HS-5 (cell line): ENCODE measurements around the gene POM121L2.
"Not testable (repeated sequence)": the region's sequence is repeated elsewhere in the genome, so short reads cannot be mapped to it uniquely, and the experiment has no call there.

Source experiments
- DNase-seq: peaks from one replicate; pipeline ENCODE4 v3.0.0-alpha.2; 2012; ENCODE audit warnings: low read depth

The POM121L2 gene

DNA sequence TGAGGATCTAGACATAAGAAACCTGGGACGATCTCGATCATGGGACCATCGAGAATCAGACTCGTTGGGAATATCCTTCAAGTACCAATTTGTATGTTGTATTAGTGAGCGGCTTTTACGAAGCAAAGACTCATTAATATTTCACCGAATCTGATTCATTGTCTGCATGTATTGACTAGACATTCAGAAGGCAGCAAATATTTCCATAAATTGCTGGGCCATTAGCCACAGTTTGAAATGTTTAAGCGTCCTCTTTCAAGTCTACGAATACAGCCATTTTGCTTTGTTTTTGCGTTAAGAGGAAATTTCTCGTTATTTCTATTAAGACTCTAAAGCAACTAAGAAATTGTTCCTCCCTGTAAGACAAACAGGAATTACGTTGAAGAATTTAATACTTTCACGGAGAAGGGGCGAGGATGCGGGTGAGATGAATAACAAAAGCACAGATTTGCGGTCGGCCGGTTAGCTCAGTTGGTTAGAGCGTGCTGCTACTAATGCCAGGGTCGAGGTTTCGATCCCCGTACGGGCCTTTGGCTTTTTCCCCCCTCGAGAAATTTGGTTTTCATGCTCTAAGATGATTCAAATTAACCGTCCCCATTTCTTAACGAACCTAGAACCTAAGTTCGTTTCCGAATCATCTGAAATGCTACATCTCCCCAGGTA is 18.5 kb downstream of the POM121L2 start:
- no peak for DNase-seq

DNA sequence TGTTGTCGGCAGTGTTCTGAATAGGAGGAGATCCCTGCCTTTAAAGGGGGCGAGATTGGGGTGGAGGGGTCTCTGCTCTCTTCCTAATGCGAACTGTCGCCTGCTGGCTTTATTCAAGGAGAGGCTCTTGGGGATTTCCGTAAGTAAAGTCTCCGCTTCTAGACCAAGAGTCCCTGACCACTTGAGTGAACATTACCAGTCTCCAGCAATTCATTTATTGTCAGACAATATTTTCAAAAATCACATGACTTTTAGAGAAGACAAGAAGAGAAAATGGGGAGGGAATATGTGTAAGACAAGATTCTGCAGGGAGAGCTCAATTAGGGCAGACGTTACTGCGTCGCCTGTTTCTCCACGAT is 21.2 kb downstream of the POM121L2 start:
- DNase-seq, result no peak

DNA sequence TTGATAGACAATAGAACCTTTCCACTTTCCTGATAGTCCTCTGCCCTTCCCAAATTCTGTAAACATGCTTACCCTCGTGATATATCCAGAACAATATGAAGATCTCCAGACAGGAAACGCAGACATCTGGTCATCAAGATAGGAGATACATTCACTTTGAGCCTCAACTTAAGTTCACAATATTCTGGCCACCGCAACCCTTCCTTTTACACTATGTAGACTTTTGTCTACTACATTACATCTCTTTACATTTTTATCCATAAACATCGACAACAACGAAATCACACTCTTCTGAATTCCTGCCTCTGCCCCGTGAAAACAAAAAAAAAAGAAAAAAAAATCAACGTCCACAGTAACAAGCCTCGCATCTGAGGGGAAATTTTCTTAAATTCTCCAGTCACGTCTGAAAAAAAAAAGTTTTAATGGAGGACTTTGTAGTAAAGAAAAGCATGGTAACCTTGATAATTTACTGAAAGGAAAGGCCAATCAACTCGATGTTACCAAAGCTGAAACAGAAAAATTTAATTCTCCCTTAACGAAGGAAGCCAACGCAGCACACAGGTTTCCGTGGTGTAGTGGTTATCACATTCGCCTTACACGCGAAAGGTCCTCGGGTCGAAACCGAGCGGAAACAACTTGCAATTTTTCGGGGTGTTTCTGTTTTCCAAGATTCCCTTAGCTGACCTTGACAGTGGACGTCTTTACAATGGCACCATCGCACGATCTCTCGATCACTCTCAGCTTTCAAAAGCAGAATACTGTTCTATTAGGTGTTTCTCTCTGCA is 21.8 kb downstream of the POM121L2 start:
- DNase-seq, result peak; percentile 73

DNA sequence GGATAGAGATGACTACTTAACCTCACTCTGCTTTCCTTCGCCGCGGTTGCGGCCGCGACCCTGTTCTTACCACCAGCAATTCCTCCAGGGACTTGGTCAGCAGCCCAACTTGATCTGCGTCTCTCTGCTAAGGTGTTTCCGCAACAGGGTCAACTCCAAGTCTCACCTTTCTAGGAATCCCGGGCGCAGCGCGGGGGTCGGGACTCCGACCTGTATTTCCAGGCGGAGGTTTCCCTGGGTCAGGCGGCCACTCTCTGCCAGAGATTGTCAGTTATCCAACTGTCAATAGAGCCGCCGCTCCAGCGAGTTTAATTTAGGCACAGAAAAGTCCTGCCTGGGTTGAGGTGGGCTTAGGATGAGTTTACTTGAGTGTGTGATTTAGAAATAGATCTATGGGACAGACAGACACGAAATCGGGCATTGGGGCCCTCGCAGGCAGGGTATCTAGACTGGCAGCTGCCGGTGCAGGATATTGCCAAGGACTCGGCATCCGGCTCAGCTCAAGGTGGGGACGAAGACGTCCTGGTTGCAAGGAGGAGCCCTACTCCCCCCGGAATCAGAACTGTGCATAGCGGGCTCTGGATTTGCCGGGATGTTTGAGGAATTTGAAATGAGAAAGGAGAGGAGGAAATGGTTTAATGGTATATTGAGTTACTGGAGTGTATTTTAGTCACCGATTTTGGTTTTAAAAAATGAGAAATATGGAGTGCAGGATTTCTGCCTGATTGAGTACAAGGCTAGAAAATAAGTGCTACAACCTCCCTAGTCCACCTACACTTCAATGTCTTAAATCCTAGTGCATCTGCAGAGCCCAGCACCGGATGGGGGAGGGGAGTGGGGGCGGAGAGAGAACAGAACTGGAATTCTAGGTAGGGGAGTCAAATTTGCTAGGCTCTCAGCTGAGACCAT is 23.7 kb downstream of the POM121L2 start:
- no peak for DNase-seq

DNA sequence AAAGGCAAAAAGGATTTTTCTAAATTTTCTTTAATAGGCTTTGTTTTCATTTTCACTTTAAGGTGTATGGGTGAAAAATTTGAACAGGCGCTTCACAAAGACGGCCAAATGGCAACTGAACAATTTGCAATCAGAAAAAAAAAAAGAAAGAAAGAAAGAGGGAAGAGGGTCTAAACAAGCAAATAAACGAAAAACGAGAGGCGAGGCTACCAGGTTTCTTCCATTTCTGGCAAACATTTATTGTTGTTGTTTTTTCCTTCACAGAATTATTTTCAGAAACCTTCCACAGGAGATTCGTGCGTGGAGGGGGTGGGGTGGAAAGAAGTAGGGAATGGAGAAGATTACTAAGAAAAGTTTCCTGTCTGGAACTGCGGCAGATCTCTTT is 24.3 kb downstream of the POM121L2 start:
- no peak for DNase-seq

DNA sequence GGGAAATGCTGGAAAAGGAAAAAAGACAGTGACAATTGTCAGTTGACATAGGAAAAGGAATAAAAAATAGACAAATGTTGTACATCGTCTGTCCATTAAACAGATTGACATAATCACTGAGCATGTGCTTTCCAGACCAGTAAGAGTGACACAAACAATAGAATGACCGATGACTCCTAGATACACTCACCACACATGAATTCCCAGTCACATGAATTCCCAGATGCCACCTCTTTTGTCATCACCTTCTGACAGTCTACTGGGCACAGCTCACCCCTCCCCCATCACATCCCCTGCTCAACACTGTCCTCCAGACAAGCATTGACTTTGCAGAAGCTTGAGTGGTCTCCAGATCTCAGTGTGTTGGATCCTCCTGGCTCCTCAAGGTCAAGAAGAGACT is 25.9 kb downstream of the POM121L2 start:
- no peak for DNase-seq

DNA sequence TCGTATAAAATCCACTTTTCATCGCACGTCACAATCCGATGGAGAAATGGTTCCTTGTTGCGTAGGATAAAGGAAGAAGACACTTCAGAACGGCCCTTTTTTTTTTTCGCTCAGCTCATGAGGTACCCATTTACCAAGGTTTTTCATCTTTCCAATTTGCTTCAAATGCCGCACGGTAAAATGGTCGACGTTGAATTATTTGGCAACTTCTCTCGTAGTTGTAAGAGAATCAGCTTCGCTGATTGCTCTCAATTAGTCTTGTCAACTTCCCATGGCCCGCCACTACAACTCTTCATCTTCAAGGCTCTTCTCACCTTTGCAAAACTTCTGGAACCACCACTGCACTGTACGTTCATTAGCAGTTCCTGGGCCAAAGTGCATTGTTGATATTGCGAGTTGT is 28.8 kb downstream of the POM121L2 start:
- DNase-seq, result no peak

DNA sequence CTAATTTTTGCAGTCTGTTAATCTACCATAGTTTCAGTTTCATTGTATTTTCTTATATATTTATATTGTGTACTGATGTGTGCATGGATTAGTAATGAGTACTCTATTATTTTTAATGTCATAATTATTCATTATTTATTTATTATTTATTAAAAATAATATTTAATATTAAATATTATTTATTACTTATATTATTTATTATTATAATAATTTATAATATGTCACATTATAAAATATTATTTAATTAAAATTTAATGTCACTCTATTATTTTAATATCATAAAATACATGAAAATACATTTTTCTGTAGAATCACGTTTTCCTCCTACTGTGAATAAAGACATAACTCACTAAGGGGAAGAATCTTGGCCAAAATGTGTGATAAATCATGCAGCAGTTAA is 30.5 kb downstream of the POM121L2 start:
- DNase-seq, result no peak

DNA sequence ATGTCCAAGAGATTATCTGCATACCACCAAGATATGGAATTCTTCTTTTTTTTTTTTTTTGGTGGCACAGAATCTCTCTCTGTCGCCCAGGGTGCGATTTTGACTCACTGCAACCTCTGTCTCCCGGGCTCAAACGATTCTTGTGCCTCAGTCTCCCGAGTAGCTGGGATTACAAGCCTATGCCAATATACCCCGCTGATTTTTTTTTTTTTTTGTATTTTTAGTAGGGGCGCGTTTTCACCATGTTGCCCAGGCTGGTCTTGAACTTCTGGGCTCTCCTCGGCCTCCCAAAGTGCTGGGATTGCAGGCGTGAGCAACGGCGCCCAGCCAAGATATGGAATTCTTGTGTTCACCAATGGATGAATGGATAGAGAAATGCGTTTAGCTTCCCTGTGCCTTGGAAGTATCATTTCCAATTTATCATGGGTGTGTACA is 31.0 kb downstream of the POM121L2 start:
- no peak for DNase-seq

DNA sequence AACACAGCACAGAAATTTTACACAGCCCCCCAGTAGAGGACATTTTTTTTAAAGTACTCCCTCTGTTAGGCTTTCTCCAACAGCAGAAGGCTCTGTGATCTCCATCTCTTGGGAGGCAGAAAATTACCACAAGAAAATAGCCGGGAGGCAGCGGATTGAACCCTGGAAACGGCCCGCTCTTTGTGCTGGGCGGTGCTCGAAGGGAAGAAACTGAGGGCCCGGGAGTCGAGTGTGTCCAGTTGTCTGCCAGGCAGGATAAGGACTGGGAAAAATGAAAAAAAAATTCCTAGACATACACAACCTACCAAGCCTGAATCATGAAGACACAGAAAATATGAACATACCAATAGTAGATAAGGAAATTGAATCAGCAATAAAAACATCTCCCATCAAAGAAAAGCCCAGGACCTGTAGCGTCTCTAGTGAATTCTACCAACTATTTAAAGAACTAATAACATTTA is 31.5 kb downstream of the POM121L2 start:
- no peak for DNase-seq

DNA sequence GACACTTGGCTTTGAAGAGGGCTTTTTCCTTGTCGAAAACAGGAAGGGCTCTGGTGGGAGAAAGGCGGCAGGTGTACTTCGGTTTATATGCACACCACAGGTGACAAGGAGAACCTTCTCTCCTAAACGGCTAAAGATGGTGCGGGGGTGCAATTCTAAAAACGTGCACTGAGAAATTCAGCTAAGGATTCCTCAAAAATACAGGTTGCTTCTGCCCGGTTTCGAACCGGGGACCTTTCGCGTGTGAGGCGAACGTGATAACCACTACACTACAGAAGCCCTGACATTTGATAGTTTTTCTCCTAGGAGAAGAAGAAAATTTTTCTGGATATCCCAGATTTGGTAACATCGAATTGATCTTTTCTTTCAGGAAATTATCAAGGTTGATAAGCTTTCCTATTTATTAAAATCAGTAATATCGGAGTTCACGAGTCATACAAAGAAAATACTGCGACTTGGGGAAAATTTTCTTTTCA is 32.0 kb downstream of the POM121L2 start:
- peak; percentile 60 for DNase-seq

DNA sequence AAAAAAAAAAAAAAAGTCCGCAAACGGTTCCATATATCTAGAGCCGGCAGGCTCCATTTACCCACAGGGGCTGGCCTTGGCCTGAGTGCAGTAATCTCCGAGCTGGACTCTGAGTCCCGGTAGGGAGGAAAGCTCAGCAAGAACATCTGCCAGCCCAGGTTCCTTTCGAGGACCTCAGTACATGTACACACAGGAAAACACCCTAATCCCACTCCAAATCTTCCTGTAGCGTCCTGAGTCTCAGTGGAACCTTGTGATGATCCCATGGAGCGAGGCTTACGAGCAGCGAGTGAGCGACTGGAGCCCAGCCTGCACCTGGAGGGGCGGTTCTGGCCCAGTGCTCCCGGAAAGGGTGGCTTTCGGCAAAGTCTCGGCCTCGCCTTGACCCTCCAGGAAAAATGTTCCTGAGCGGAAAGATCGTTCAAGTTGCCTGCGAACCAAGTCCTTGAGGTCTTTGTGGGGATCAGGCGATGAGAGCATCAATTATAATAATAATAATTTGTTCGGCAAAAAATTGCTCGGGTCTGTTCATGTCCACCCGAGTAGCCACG is 32.5 kb downstream of the POM121L2 start:
- DNase-seq, result no peak

DNA sequence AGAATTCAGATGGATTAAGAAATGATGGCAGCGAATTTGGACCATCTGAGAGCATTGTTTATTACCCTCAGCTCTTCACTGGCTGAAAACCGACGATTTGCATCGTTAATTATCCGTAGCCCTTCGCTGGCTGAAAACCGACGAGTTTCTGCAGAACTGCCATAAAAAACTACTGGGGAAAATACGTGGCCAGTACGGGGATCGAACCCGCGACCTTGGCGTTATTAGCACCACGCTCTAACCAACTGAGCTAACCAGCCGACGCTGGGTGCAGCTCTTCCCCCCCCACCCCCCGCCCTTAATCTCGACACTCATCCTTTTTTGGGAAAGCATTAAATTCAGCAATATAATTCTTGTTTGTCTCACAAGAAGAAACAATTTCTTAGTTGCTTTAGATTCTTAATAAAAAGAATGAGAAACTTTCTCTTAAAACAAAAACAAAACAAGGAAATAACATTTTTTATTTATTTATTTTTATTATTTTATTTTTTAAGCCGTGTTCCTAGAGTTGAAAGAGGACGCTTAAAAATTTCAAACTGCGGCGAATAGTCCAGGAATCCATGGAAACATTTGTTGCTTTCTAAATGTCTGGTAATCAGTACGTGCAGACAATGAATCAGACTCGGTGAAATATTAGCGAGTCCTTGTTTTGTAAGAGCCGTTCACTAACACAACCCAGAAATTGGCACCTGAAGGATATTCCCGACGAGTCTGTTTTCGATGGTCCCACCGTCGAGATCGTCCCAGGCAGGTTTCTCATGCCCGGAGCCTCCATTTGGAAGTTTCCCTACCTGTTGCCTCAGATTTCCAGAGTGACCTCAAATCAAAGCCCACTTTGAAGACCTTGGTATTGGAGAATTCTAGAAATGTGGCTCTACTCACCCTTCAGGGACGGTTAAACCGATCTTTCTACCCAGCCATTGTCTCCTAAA is 36.8 kb downstream of the POM121L2 start:
- no peak for DNase-seq

DNA sequence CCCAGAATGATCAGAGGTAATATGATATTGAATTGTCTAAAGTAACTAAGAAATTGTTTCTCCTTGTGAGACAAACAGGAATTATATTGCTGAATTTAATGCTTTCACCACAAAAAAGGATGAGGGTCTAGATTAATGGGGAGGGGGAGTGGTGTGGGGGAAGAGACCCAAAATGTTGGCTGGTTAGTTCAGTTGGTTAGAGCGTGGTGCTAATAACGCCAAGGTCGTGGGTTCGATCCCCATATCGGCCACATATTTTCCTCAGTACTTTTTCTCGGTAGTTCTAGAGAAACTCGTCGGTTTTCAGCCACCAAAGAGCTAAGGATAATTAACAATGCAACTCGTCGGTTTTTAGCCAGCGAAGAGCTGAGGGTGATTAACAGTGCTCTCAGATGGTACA is 38.3 kb downstream of the POM121L2 start:
- no peak for DNase-seq

DNA sequence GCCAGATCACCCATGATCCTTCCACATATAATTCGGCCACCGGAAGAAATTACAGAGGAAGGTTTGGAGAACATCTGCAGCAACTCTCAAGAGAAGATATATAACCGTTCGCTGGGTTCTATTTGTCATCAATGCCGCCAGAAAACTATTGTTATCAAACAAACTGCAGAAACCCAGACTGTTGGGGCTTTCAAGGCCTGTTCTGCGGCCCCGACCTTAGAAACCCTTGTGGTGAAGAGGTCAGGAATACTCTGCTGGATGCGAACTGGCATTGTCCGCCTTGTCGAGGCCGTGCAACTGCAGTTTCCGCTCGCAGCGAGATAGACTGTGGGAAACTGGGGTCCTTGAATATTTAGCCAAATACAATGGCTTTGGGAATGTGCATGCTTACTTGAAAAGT is 43.3 kb downstream of the POM121L2 start:
- DNase-seq, result no peak

DNA sequence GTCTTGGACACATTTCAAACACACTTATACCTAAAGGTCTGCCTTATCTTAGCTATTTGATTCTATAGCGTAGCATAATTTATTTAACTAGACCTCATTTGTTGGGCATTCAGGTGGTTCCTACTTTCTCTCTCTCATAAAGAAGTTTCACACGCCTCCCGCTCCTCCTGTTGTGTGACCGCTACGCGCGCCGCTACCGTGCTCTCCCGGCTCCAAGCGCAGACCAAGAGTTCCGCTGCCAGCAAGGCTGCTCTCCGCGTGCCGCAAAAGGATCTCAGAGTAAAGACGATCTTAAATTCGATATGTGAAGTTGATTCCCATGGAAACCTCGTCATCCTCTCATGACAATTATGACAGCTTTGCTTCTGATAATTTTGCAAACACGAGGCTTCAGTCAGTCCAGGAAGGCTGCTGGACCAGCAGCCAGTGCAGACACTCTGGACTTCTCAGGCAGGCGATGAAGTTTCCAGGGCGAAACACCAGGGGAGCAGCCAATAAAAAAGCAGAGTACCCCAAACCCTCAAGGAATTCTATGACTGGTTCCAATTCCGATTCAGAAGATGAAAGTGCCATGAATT is 44.1 kb downstream of the POM121L2 start:
- DNase-seq, result no peak

DNA sequence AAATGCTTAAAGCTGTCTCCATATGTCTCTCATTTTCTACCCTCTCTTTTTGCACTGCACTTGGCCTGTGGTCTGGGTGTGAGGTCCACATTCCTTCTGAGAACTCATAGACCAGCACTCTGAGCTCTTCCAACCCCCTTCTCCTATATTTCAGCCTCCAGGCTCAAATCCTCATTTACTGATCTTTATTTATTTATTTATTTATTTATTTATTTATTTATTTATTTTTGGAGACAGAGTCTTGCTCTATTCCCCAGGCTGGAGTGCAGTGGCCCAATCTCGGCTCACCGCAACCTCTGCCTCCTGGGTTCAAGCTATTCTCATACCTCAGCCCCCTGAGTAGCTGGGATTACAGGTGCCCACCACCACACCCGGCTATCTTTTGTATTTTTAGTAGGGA is 45.1 kb downstream of the POM121L2 start:
- not testable (repeated sequence) for DNase-seq

DNA sequence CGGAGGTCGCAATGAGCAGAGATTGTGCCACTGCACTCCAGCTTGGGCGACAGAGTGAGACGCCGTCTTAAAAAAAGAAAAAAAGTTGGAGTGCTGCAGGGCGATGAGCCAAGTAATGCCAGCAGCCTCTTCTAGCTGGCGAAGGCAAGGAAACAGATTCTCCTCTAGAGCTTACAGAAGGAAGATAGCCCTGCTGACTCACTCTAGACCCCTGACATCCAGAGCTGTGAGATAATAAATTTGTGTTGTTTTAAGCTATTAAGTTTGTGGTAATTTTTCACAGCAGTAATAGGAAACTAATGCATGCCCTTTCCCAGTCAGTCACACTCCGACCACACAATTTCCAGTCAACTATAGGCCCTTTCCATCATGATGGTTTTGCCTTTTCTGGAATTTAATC is 48.2 kb downstream of the POM121L2 start:
- DNase-seq, result no peak

DNA sequence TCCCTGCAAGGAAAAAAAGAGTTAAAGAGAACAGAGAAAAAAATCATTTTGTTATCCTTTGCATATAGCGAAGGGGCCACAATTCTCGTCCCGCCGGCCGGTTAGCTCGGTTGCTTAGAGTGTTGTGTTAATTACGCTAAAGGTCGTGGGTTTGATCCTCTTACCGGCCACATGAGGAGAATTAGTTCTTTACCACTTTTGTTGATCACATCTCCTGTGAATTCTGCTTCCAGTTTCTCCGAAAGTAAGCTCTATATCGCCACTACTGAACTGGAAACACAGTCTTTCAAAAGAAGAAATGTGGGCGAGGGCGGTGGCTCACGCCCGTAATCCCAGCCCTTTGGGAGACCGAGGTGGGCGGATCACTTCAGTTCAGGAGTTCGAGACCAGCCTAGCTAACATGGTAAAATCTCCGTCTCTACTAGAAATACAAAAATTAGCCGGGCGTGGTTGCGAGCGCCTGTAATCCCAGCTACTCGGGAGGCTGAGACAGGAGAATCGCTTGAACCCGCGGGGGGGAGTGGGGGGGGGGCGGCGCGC is 51.2 kb downstream of the POM121L2 start:
- no peak for DNase-seq

DNA sequence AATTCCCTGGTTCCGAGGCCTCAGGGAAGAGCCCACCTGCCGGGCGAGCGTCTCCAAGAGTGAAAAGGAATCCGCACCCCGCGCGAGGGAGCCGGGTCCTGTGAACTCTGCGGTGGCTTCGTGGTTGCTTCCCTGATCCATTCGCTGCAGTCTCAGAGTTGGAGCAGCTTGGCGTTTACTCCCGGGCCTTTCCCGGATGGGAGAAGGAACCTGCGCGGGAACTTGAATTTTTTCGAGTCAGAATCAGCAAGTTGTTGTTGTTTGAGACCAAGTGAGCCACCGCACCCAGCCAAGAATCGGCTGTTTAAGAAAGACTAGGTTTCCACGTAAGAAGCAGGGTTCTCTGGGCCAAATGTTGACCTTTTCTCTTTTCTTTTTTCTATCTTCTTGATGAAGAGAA is 51.7 kb downstream of the POM121L2 start:
- no peak for DNase-seq
